Measurements from ENCODE around the gene CD2. TPM values are rescaled to one million over a fixed set of nuclear protein-coding genes. Genes with fewer than 3 reads are reported as not detected.
A peak's percentile ranks its signal among the peaks of the same experiment; 100 is the strongest.

The CD2 gene
- total RNA-seq, 1 donor from 2014 or later, result not detected

GRCh38 chr1:116732726-116733125 lies 21.5 kb upstream of the CD2 start:
- no peak overlapping the region for H3K4me3 ChIP-seq (ENCODE audit: low read depth, low read length)
- DNase-seq (ENCODE audit: low read depth), result no peak
- TF ChIP-seq, protein P1, sequence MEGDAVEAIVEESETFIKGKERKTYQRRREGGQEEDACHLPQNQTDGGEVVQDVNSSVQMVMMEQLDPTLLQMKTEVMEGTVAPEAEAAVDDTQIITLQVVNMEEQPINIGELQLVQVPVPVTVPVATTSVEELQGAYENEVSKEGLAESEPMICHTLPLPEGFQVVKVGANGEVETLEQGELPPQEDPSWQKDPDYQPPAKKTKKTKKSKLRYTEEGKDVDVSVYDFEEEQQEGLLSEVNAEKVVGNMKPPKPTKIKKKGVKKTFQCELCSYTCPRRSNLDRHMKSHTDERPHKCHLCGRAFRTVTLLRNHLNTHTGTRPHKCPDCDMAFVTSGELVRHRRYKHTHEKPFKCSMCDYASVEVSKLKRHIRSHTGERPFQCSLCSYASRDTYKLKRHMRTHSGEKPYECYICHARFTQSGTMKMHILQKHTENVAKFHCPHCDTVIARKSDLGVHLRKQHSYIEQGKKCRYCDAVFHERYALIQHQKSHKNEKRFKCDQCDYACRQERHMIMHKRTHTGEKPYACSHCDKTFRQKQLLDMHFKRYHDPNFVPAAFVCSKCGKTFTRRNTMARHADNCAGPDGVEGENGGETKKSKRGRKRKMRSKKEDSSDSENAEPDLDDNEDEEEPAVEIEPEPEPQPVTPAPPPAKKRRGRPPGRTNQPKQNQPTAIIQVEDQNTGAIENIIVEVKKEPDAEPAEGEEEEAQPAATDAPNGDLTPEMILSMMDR (conservative IDR thresholded peaks at IDR 0.05; ENCODE audit: low read depth, low read length), result no peak

DNA sequence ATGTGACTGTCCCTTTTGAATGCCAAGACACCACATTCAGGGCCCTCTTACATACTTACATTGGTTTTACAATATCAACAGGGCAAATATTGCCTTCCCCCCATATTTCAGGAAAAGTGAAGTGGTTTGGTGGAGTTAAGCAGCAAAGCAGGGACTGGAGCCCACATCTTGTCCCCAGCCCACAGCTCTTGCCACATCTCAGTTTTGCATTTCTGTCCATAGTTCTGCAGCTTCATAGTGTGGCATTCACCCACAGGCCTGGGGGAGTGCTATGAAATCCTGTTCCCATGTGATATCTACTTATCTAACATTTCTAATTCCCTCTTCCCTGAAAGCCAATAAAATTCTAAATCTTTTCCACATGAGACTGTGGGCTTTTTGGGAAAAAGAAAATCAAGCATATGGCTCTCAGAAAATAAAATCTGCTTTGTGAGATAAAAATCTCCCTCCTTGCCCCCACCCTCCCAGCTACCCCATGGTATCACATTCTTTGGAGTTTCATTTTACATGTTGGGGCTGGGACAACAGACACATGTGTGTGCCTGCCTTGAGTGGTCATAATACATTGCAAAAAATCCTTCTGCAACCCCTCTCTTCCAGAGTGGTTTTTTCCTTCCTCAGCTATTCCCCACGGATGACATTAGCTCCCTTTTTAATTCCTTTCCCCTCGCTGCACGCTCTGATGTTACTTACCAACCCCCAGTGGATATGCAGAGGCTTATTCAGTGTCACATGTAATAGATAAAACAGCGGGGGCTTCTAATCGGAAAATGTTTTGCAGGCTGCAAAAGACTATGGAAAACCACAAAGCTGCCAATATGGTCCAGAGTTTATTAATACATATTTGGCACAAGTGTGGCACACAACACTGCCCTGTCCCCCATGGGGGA lies 20.5 kb upstream of the CD2 start:
- DNase-seq (ENCODE audit: low read depth), result no peak
- TF ChIP-seq, protein P1 (conservative IDR thresholded peaks at IDR 0.05; ENCODE audit: low read depth, low read length), result no peak
- no peak overlapping the region for H3K4me3 ChIP-seq (ENCODE audit: low read depth, low read length)

GRCh38 chr1:116735246-116735645 lies 19.0 kb upstream of the CD2 start:
- no peak overlapping the region for H3K4me3 ChIP-seq (ENCODE audit: low read depth, low read length)
- no peak for DNase-seq (ENCODE audit: low read depth)
- TF ChIP-seq, protein P1 (conservative IDR thresholded peaks at IDR 0.05; ENCODE audit: low read depth, low read length), result no peak

DNA sequence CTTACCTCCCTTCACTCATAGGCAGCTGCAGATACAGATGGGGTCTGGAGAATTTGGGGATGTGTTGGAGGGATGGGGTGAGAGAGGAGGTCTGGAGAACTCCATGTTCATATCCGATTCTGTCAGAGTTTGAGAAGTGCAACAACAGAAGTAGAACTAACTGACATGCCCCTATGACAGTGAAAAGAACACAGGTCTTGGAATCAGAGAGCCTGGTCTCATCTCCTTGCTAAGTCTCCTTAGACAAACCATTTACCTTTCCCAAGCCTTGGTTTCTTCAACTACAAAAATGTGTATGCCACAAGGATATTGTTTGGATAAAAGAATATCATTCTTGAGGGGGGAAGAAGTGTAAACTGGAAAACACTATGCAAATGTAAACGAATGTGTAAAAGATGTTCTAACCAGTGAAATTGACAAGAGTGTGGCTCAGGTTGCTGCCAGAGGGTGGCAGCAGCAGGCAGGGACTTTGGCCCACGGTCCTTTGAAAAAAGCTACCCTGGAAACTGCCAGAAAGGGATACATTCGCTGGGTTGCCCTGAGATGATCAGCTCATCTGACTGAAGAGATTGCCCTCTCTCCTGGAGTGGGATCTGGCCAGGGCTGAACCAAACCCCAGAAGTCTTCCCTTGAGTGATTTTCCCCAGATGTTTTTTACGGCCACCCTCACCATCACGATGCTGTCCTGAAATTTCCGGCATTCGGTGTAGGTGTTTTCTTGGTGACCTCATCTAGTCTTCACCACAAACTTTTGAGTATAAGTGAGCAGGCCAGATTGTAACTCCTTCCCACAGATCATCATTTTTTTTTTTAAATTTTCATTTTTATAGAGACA lies 17.0 kb upstream of the CD2 start:
- no peak for DNase-seq (ENCODE audit: low read depth)
- TF ChIP-seq, protein P1 (conservative IDR thresholded peaks at IDR 0.05; ENCODE audit: low read depth, low read length), result peak; percentile 95
- no peak overlapping the region for H3K4me3 ChIP-seq (ENCODE audit: low read depth, low read length)

- no peak overlapping the region for H3K4me3 ChIP-seq (ENCODE audit: low read depth, low read length)
- DNase-seq (ENCODE audit: low read depth), result no peak
- TF ChIP-seq, protein P1 (conservative IDR thresholded peaks at IDR 0.05; ENCODE audit: low read depth, low read length), result no peak
Measured at GRCh38 chr1:116737855-116738321, 16.3 kb upstream of the CD2 start.

DNA sequence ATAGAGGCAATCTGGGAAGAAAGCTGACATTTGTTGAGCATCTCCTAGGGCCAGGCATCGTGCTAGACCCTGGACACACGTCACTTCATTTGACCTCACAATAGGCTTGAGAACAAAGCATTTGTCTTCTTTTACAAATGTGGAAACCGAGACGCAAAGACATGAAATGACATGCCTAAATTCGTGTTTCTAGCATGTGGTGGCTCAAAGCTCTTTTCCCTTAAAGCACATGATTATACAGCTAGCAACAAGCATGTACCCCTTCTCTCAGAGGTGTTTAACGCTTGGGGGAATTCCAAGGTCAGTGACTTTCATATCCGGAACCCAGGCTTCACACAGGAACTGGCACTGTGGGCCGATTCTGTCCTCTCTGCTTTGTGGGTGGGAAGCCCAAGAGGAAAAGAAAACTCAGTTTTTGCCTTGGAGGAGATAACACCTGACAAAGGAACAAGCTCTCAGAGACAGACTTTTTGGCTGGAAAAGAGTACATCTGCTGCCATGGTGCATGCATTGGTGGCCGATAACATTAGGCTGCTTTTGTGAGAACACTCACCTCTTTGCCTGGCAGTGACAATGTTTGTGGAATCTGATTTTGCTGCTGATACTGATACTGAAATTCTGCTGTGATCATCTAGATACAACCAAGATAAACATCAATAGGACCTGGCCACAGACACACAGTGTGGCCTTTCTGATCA lies 15.4 kb upstream of the CD2 start:
- TF ChIP-seq, protein P1 (conservative IDR thresholded peaks at IDR 0.05; ENCODE audit: low read depth, low read length), result no peak
- no peak for DNase-seq (ENCODE audit: low read depth)
- no peak overlapping the region for H3K4me3 ChIP-seq (ENCODE audit: low read depth, low read length)
